ENCODE results near the gene JAG1. TPM values are rescaled to one million over a fixed set of nuclear protein-coding genes. Genes with fewer than 3 reads are reported as not detected.

Gene JAG1
- total and polyA plus RNA-seq, 8 donors, result 13.9 to 60.1 (median 25.1) TPM

DNA sequence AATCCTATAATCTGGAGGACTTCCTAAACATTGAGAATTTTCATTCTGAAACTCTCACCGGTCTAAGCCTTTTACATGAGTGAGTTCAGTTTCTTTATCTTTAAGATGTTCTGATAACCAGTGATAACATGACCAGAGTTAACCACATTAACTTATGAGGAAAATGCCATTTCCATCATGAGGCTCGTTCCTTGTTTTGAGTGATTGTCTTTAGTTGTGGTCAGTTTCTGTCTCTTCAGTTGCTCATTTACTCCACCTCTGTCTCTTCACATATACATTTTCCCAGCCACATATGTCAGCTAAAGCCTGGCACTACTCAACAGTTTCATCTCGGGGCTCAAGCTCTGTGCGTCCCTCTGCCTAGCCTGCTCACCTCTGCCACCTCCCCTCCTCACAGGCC lies 70.4 kb downstream of the JAG1 start:
- intact Hi-C loops (cut with DNase I), result no loop called here
- Histone ChIP-seq H3K36me3 (no peaks in the 10 kb centered on the region), H3K9me3 (no peaks in the 10 kb centered on the region), H3K27ac (no peak overlapping the region), H3K4me3 (no peak overlapping the region), H3K27me3 (no peaks in the 10 kb centered on the region), H3K4me1 (no peaks in the 10 kb centered on the region)
- ATAC-seq, result no peak
- DNase-seq, result no peak
- WGBS, 2 donors, result 88 to 89% methylated on average over 4 of the region's 4 CpGs
- TF ChIP-seq, protein P1, sequence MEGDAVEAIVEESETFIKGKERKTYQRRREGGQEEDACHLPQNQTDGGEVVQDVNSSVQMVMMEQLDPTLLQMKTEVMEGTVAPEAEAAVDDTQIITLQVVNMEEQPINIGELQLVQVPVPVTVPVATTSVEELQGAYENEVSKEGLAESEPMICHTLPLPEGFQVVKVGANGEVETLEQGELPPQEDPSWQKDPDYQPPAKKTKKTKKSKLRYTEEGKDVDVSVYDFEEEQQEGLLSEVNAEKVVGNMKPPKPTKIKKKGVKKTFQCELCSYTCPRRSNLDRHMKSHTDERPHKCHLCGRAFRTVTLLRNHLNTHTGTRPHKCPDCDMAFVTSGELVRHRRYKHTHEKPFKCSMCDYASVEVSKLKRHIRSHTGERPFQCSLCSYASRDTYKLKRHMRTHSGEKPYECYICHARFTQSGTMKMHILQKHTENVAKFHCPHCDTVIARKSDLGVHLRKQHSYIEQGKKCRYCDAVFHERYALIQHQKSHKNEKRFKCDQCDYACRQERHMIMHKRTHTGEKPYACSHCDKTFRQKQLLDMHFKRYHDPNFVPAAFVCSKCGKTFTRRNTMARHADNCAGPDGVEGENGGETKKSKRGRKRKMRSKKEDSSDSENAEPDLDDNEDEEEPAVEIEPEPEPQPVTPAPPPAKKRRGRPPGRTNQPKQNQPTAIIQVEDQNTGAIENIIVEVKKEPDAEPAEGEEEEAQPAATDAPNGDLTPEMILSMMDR (IDR thresholded peaks at IDR 0.05), result no peak
- FAIRE-seq, result no peak

DNA sequence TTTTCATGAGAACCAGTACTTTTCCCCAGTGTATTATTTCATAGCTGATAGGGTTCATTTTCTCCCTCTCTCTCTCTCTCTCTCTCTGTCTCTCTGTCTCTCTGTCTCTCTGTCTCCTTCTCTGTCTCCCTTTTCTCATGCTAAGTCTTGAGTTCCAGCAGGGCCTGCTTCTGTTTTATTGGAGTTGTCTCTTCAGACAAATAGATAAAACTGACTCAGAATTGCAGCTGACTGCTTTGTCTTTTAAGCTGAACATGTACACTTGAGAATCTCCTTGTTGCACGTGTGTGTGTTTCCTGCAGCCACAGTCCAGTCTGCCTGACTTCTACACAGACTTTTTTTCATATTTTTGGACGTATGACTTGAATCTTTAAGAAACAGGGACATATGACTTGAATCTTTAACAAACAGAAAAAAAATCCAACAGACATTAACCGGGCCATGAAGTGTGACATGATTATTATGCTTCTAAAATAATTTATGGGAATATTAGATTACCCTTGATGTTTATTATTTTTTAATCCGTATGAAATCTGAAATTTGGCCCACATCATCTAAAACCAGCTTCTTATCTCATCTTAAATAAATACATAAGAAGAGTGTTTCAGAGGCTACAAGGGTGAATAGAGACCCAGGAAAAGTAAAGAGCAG lies 71.5 kb downstream of the JAG1 start:
- Histone ChIP-seq H3K27ac (no peak overlapping the region), H3K4me3 (no peak overlapping the region), H3K27me3 (no peaks in the 10 kb centered on the region), H3K9me3 (no peaks in the 10 kb centered on the region), H3K36me3 (no peaks in the 10 kb centered on the region), H3K4me1 (no peaks in the 10 kb centered on the region)
- DNase-seq (no peak), ATAC-seq (no peak), FAIRE-seq (no peak)
- TF ChIP-seq, protein P1 (IDR thresholded peaks at IDR 0.05), result no peak
- WGBS, 2 donors, result 69 to 75% methylated on average over 4 of the region's 4 CpGs
- intact Hi-C loops (cut with DNase I), result no loop called here

DNA sequence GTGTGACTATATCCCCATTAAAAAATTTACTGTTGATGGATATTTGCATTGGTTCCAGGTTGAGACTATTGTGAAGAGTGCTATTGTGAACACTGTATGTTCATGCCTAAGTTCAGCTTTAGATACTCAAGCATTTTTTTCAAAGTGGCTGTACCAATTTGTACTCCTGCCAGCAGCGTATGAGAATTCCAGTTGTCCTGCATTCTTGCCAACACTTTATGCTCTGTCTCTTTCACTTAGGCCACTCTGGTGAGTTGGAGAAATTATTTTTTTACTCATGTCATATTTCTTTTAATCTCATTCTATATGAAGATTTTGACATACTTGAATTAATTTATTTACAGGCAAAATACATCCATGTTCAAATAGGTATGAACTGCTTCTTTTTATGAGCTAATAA lies 76.2 kb downstream of the JAG1 start:
- 96% methylated on average over 1 of the region's 1 CpG for WGBS, 2 donors
- Histone ChIP-seq H3K4me3 (no peak overlapping the region), H3K27ac (no peak overlapping the region), H3K36me3 (no peaks in the 10 kb centered on the region), H3K4me1 (no peaks in the 10 kb centered on the region), H3K27me3 (no peaks in the 10 kb centered on the region), H3K9me3 (no peaks in the 10 kb centered on the region)
- FAIRE-seq, result no peak
- DNase-seq, result no peak
- intact Hi-C loops (cut with DNase I), result no loop called here
- TF ChIP-seq, protein P1 (IDR thresholded peaks at IDR 0.05), result no peak
- no peak for ATAC-seq

DNA sequence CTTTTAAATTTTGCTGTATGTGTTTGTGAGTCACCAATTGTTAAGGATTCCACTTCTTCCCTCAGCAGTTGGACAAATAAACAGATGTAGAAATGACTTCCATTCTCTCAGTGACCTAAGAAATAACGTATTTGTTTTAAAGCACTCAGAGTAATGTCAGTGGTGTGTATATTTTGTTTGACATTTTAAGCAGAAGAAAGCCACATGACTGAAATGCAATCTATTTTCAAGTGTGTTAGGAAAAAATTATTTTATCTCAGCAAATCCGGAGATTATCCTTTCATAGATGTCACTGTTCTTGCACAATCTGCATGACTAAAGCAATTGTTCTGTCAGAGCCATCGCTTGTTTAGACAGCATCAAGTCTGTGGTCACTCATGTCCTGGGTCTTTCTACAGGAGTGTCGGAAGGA lies 77.1 kb downstream of the JAG1 start:
- FAIRE-seq, result peak; percentile 13
- WGBS, 2 donors, result 81 to 84% methylated on average over 4 of the region's 4 CpGs
- intact Hi-C loops (cut with DNase I), result no loop called here
- H3K4me3 ChIP-seq, result no peak overlapping the region
- TF ChIP-seq, protein P1 (IDR thresholded peaks at IDR 0.05), result no peak
- no peaks in the 10 kb centered on the region for H3K36me3 ChIP-seq
- H3K27me3 ChIP-seq, result no peaks in the 10 kb centered on the region
- no peak for DNase-seq
- no peak overlapping the region for H3K27ac ChIP-seq
- no peaks in the 10 kb centered on the region for H3K4me1 ChIP-seq
- peak in 1 of 4 donors; percentile 55 for ATAC-seq
- H3K9me3 ChIP-seq, result no peaks in the 10 kb centered on the region

DNA sequence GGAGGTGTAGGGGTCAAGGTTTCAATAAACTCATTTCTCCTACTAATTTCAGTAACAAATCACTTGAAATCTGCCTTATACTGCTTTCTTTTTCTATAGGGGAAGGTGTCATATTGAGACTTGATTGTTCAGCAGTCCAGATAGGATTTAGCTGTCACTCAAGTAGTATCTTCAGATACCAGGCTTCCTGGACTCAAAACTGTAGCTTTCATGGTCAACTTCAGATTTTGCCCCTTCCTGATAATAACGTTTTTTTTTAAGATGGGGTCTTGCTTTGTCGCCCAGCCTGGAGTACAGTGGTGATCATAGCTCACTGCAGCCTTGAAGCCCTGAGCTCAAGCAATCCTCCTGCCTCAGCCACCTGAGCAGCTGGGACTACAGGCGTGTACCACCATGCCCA lies 77.8 kb downstream of the JAG1 start:
- FAIRE-seq, result no peak
- Histone ChIP-seq H3K4me3 (no peak overlapping the region), H3K36me3 (no peaks in the 10 kb centered on the region), H3K9me3 (no peaks in the 10 kb centered on the region), H3K27ac (no peak overlapping the region), H3K27me3 (no peaks in the 10 kb centered on the region), H3K4me1 (no peaks in the 10 kb centered on the region)
- intact Hi-C loops (cut with DNase I), result no loop called here
- DNase-seq, result no peak
- no peak for ATAC-seq
- WGBS, 2 donors, result 72 to 74% methylated on average over 3 of the region's 3 CpGs
- TF ChIP-seq, protein P1 (IDR thresholded peaks at IDR 0.05), result no peak

Data from pancreas (tissue), 10 donors.